Renal cortical epithelial cell (primary cell): ENCODE results near the gene LDB3. TPM values are rescaled to one million over a fixed set of nuclear protein-coding genes. Genes with fewer than 3 reads are reported as not detected.

ENCODE experiments used
- DNase-seq: peaks from one replicate; pipeline ENCODE4 v3.0.0-alpha.2; 2011; ENCODE audit warnings: low read depth
- total RNA-seq: library from RNA; depleted of rRNA; stranded (reverse); fragments of >200 nt; gene quantifications from 2 replicates; pipeline ENCODE4 v1.2.3, GENCODE V29; 2014

LDB3 gene
- total RNA-seq, 1 donor from 2014 or later = 0.05 TPM

GRCh38 chr10:86665218-86665607, 3.1 kb upstream of the LDB3 start:
- no peak for DNase-seq

GRCh38 chr10:86665868-86666267, 2.4 kb upstream of the LDB3 start:
- DNase-seq = no peak

GRCh38 chr10:86666538-86666937, 1.8 kb upstream of the LDB3 start:
- DNase-seq = no peak

GRCh38 chr10:86667421-86668181, 710 bp upstream of the LDB3 start:
- no peak for DNase-seq

- no peak for DNase-seq
Observed at GRCh38 chr10:86670290-86670811, 2.0 kb downstream of the LDB3 start.

GRCh38 chr10:86670876-86671275, 2.6 kb downstream of the LDB3 start:
- DNase-seq = no peak

- no peak for DNase-seq
Observed at GRCh38 chr10:86671419-86671818, 3.1 kb downstream of the LDB3 start.

GRCh38 chr10:86671985-86672710, 3.8 kb downstream of the LDB3 start:
- DNase-seq = no peak

- DNase-seq = no peak
Observed at GRCh38 chr10:86673216-86673826, 5.0 kb downstream of the LDB3 start.

- DNase-seq = no peak
Observed at GRCh38 chr10:86673827-86674581, 5.7 kb downstream of the LDB3 start.

GRCh38 chr10:86674912-86675311, 6.6 kb downstream of the LDB3 start:
- no peak for DNase-seq

- DNase-seq = no peak
Observed at GRCh38 chr10:86677374-86677773, 9.1 kb downstream of the LDB3 start.

GRCh38 chr10:86678999-86679792, 10.9 kb downstream of the LDB3 start:
- no peak for DNase-seq

- DNase-seq = no peak
Observed at GRCh38 chr10:86681047-86681446, 12.7 kb downstream of the LDB3 start.

- no peak for DNase-seq
Observed at GRCh38 chr10:86681722-86682386, 13.5 kb downstream of the LDB3 start.

- DNase-seq = no peak
Observed at GRCh38 chr10:86682675-86683074, 14.4 kb downstream of the LDB3 start.

- no peak for DNase-seq
Observed at GRCh38 chr10:86684331-86685097, 16.2 kb downstream of the LDB3 start.

GRCh38 chr10:86685416-86685815, 17.1 kb downstream of the LDB3 start:
- no peak for DNase-seq

GRCh38 chr10:86685893-86686632, 17.8 kb downstream of the LDB3 start:
- DNase-seq = no peak
